ENCODE data around the gene KTN1. TPM values are rescaled to one million over a fixed set of nuclear protein-coding genes. Genes with fewer than 3 reads are reported as not detected.
A peak's percentile ranks its signal among the peaks of the same experiment; 100 is the strongest.

The KTN1 gene
- total RNA-seq, 1 experiment from 2014 or later = 180 TPM

DNA sequence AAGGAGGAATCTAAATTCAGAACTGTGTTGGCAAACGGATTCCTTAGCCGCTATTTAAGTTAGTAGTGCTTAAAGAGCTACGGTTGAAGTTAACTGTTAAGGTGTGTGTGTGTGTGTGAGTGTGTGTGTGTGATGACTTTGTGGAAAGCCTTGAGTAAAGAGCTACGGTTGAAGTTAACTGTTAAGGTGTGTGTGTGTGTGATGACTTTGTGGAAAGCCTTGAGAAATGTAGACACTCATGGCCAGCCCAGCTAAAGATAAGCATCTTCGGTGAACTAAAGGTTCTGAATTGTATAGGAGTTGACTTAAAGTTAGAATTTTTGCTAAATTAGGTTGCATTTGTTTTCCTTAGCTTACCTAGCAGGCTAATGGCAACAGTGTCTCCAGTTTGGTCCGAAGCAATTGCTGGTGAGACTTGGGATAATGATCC lies 1.4 kb downstream of the KTN1 start:
- H3K9me3 Mint-ChIP-seq (ENCODE audit: unreplicated experiment) = no peaks in the 10 kb centered on the region
- BruUV-seq (replicated peaks) = TSS peak; percentile 34
- peak overlapping the region; percentile 70 for H3K4me3 Mint-ChIP-seq (ENCODE audit: unreplicated experiment)
- ChIA-PET POLR2A (interaction anchor here (0.6 to 2.2 kb wide), 12 partner anchors 9 to 147 kb away, joined by 3 to 38 read pairs (median 6); no protein-coding TSS in a partner anchor), CTCF (interaction anchor here (0.6 to 1.7 kb wide), 9 partner anchors 9 to 1435 kb away, joined by 3 to 21 read pairs (median 4); partner anchors contain the start of gene TBPL2)
- peaks cover 4% of the 10 kb centered on the region for H3K36me3 Mint-ChIP-seq (ENCODE audit: insufficient read depth, unreplicated experiment)
- peak overlapping the region; percentile 1 for H3K27ac Mint-ChIP-seq (ENCODE audit: low read depth, unreplicated experiment)
- peaks cover 20% of the 10 kb centered on the region for H3K4me1 Mint-ChIP-seq (ENCODE audit: insufficient read depth, unreplicated experiment)
- no peaks in the 10 kb centered on the region for H3K27me3 Mint-ChIP-seq (ENCODE audit: insufficient read depth, unreplicated experiment)
- TF ChIP-seq, protein P1, sequence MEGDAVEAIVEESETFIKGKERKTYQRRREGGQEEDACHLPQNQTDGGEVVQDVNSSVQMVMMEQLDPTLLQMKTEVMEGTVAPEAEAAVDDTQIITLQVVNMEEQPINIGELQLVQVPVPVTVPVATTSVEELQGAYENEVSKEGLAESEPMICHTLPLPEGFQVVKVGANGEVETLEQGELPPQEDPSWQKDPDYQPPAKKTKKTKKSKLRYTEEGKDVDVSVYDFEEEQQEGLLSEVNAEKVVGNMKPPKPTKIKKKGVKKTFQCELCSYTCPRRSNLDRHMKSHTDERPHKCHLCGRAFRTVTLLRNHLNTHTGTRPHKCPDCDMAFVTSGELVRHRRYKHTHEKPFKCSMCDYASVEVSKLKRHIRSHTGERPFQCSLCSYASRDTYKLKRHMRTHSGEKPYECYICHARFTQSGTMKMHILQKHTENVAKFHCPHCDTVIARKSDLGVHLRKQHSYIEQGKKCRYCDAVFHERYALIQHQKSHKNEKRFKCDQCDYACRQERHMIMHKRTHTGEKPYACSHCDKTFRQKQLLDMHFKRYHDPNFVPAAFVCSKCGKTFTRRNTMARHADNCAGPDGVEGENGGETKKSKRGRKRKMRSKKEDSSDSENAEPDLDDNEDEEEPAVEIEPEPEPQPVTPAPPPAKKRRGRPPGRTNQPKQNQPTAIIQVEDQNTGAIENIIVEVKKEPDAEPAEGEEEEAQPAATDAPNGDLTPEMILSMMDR (IDR thresholded peaks at IDR 0.05; ENCODE audit: unreplicated experiment) = no peak
- no peak for DNase-seq (ENCODE audit: unreplicated experiment)
- intact Hi-C loops (cut with micrococcal nuclease) = loop anchor here (2.0 kb wide), 1 partner anchor 135 kb away; no protein-coding TSS in a partner anchor

DNA sequence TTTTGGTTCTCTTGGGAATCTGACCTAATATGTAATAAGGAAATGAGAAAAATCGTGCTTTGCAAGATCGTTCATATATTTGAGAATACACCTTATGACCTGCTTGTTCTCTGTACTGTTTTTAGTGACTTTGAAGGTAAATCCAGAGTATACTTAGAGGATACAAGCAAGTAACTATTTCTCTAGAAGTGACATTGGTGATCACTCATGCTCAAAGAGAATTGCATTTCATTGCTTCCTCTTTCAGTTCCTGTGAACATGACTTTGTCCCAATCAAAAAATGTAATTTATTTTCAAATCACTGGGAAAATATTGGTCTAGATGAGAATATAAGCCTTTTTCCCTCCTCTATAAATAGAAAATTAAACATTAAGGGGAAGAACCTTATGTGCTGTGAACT lies 2.7 kb downstream of the KTN1 start:
- DNase-seq (ENCODE audit: unreplicated experiment) = no peak
- ChIA-PET CTCF (interaction anchor here (0.7 kb wide), 1 partner anchor 137 kb away, joined by 4 read pairs; no protein-coding TSS in a partner anchor), POLR2A (interaction anchor here (0.7 kb wide), 2 partner anchors 19 to 26 kb away, joined by 3 read pairs; no protein-coding TSS in a partner anchor)
- BruUV-seq (replicated peaks) = no TSS peak
- peaks cover 31% of the 10 kb centered on the region for H3K4me1 Mint-ChIP-seq (ENCODE audit: insufficient read depth, unreplicated experiment)
- no peaks in the 10 kb centered on the region for H3K9me3 Mint-ChIP-seq (ENCODE audit: unreplicated experiment)
- H3K4me3 Mint-ChIP-seq (ENCODE audit: unreplicated experiment) = no peak overlapping the region
- no peak overlapping the region for H3K27ac Mint-ChIP-seq (ENCODE audit: low read depth, unreplicated experiment)
- H3K36me3 Mint-ChIP-seq (ENCODE audit: insufficient read depth, unreplicated experiment) = peaks cover 4% of the 10 kb centered on the region
- intact Hi-C loops (cut with micrococcal nuclease) = no loop called here
- no peaks in the 10 kb centered on the region for H3K27me3 Mint-ChIP-seq (ENCODE audit: insufficient read depth, unreplicated experiment)
- TF ChIP-seq, protein P1 (IDR thresholded peaks at IDR 0.05; ENCODE audit: unreplicated experiment) = no peak

DNA sequence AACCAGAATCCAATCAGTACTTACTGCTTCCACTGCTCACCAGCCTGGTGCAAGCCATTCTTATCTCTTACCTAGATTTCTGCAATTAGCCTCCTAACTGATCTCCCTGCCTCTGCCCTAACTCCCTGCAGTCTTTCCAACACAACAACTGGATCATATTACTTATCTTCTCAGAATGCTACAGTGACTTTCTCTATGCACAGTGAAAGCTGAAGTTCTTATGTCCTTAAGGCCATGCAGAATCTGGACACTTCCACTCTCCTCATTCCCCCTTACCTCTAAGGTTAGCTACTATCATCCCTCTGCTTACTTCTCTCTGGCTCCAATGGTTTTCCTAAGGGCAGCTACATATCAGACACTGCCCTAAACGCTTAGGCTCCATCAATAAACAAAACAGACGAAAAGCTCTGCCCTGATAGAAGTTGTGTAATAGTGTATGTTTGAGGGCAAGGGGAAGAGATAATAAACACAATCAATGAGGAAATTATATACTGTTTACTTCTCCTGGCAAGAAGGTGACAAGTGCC lies 4.0 kb downstream of the KTN1 start:
- TF ChIP-seq, protein P1 (IDR thresholded peaks at IDR 0.05; ENCODE audit: unreplicated experiment) = no peak
- H3K4me3 Mint-ChIP-seq (ENCODE audit: unreplicated experiment) = no peak overlapping the region
- no peaks in the 10 kb centered on the region for H3K9me3 Mint-ChIP-seq (ENCODE audit: unreplicated experiment)
- CTCF ChIA-PET = interaction anchor here (0.6 to 4.3 kb wide), 3 partner anchors 11 to 243 kb away, joined by 3 to 24 read pairs (median 5); no protein-coding TSS in a partner anchor
- peaks cover 35% of the 10 kb centered on the region for H3K4me1 Mint-ChIP-seq (ENCODE audit: insufficient read depth, unreplicated experiment)
- POLR2A ChIA-PET = interaction anchor here (2.1 to 8.1 kb wide), 2 partner anchors 17 to 137 kb away, joined by 7 to 88 read pairs; no protein-coding TSS in a partner anchor
- DNase-seq (ENCODE audit: unreplicated experiment) = no peak
- H3K36me3 Mint-ChIP-seq (ENCODE audit: insufficient read depth, unreplicated experiment) = peaks cover 1% of the 10 kb centered on the region
- H3K27ac Mint-ChIP-seq (ENCODE audit: low read depth, unreplicated experiment) = no peak overlapping the region
- intact Hi-C loops (cut with micrococcal nuclease) = no loop called here
- no TSS peak for BruUV-seq (replicated peaks)
- H3K27me3 Mint-ChIP-seq (ENCODE audit: insufficient read depth, unreplicated experiment) = no peaks in the 10 kb centered on the region

DNA sequence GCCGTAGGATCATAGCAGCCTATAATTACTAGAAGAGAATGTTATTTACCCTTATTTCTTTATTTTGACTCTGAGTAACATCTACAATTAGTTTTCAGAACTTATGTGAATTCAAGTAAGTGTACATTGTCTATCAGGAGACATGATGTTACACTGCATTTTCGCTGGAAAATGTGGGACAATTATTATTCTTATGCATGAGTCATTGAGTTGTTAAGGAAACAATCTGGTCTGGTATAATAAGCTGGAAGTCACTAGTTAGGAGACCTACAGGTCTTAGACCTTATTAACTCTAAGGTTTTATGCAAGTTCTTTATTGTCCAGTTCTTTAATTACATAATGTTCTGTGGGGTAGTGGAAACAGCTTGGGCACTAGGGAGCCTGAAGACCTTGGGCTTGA lies 5.8 kb downstream of the KTN1 start:
- TF ChIP-seq, protein P1 (IDR thresholded peaks at IDR 0.05; ENCODE audit: unreplicated experiment) = no peak
- Mint-ChIP-seq H3K4me3 (ENCODE audit: unreplicated experiment) (peak overlapping the region; percentile 12), H3K27ac (ENCODE audit: low read depth, unreplicated experiment) (peak overlapping the region; percentile 37), H3K36me3 (ENCODE audit: insufficient read depth, unreplicated experiment) (no peaks in the 10 kb centered on the region), H3K27me3 (ENCODE audit: insufficient read depth, unreplicated experiment) (no peaks in the 10 kb centered on the region), H3K9me3 (ENCODE audit: unreplicated experiment) (no peaks in the 10 kb centered on the region), H3K4me1 (ENCODE audit: insufficient read depth, unreplicated experiment) (peaks cover 38% of the 10 kb centered on the region)
- ChIA-PET POLR2A (interaction anchor here (0.7 to 8.1 kb wide), 4 partner anchors 15 to 139 kb away, joined by 3 to 88 read pairs (median 6); no protein-coding TSS in a partner anchor), CTCF (interaction anchor here (0.6 to 4.3 kb wide), 2 partner anchors 139 to 346 kb away, joined by 5 to 24 read pairs; no protein-coding TSS in a partner anchor)
- intact Hi-C loops (cut with micrococcal nuclease) = no loop called here
- BruUV-seq (replicated peaks) = no TSS peak
- DNase-seq (ENCODE audit: unreplicated experiment) = peak; percentile 39

Data from MCF 10A (cell line).